SK-N-SH treated with all-trans-retinoic acid at 6 μM for 48 hours (cell line): ENCODE measurements around the gene CCDC106.

Source experiments
- ATAC-seq: fragments of 200-7000 bp; cut with Tn5 transposase; 3 replicates; pipeline ENCODE4 v1.9.1; 2020; ENCODE audit warnings: mild to moderate bottlenecking, moderate library complexity
- ARNTL ChIP-seq: fragments of 450-650 bp; formaldehyde crosslinking; IDR thresholded peaks from 2 replicates; pipeline ENCODE4 v1.5.0; 2020; ENCODE audit warnings: low read depth, mild to moderate bottlenecking, moderate library complexity, borderline replicate concordance
- CSDC2 ChIP-seq: fragments of 250-450 bp; sonication (Bioruptor Pico); IDR thresholded peaks from 2 replicates; pipeline ENCODE4 v1.5.0; 2020; ENCODE audit warnings: mild to moderate bottlenecking, moderate library complexity
- ESRRG ChIP-seq: fragments of 250-450 bp; sonication (Bioruptor Pico); IDR thresholded peaks from 2 replicates; pipeline ENCODE4 v1.6.1; 2021; ENCODE audit warnings: mild to moderate bottlenecking
- ISL1 ChIP-seq: fragments of 250-450 bp; sonication (Bioruptor Pico); IDR thresholded peaks from 2 replicates; pipeline ENCODE4 v2.1.2; 2022; ENCODE audit warnings: mild to moderate bottlenecking, moderate library complexity
- OSR1 ChIP-seq: fragments of 250-450 bp; sonication (Bioruptor Pico); IDR thresholded peaks from 2 replicates; pipeline ENCODE4 v1.8.0; 2022; ENCODE audit warnings: moderate library complexity, mild to moderate bottlenecking, inconsistent platforms
- PPARA ChIP-seq: fragments of 250-450 bp; sonication (Bioruptor Pico); IDR thresholded peaks from 2 replicates; pipeline ENCODE4 v1.5.0; 2020; ENCODE audit warnings: mild to moderate bottlenecking, borderline replicate concordance
- RARB ChIP-seq: fragments of 250-450 bp; sonication (Bioruptor Pico); IDR thresholded peaks from 2 replicates; pipeline ENCODE4 v1.8.0; 2021; ENCODE audit warnings: mild to moderate bottlenecking, moderate library complexity
- SNAI2 ChIP-seq: fragments of 250-450 bp; sonication (Bioruptor Pico); IDR thresholded peaks from 2 replicates; pipeline ENCODE4 v1.5.0; 2020; ENCODE audit warnings: mild to moderate bottlenecking, moderate library complexity
- TOX ChIP-seq: fragments of 250-450 bp; sonication (Bioruptor Pico); IDR thresholded peaks from 2 replicates; pipeline ENCODE4 v1.8.0; 2021; ENCODE audit warnings: mild to moderate bottlenecking, moderate library complexity, borderline replicate concordance
- ZC3H10 ChIP-seq: fragments of 250-450 bp; sonication (Bioruptor Pico); IDR thresholded peaks from 2 replicates; pipeline ENCODE4 v1.5.1; 2021; ENCODE audit warnings: mild to moderate bottlenecking, moderate library complexity
- ZFP3 ChIP-seq: fragments of 250-450 bp; sonication (Bioruptor Pico); IDR thresholded peaks from 2 replicates; pipeline ENCODE4 v1.5.0; 2020; ENCODE audit warnings: mild to moderate bottlenecking, moderate library complexity
- ZFP30 ChIP-seq: fragments of 450-650 bp; formaldehyde crosslinking; IDR thresholded peaks from 2 replicates; pipeline ENCODE4 v1.5.0; 2022; ENCODE audit warnings: mild to moderate bottlenecking, moderate library complexity
- ZNF70 ChIP-seq: fragments of 450-650 bp; formaldehyde crosslinking; IDR thresholded peaks from 2 replicates; pipeline ENCODE4 v1.5.0; 2020; ENCODE audit warnings: mild to moderate bottlenecking, moderate library complexity
- ZNF8 ChIP-seq: fragments of 450-650 bp; formaldehyde crosslinking; IDR thresholded peaks from 2 replicates; pipeline ENCODE4 v1.5.0; 2020; ENCODE audit warnings: mild to moderate bottlenecking, moderate library complexity
- TF ChIP-seq, protein P1 (sequence below): fragments of 250-450 bp; sonication (Bioruptor Pico); IDR thresholded peaks from 2 replicates; pipeline ENCODE4 v1.8.0; 2020; ENCODE audit warnings: mild to moderate bottlenecking, moderate library complexity, borderline replicate concordance
- TF ChIP-seq, protein P2 (sequence below): fragments of 250-450 bp; sonication (Bioruptor Pico); IDR thresholded peaks from 2 replicates; pipeline ENCODE4 v1.5.1; 2020; ENCODE audit warnings: low read depth, mild to moderate bottlenecking, moderate library complexity
- TF ChIP-seq, protein P3 (sequence below): fragments of 250-450 bp; sonication (Bioruptor Pico); IDR thresholded peaks from 2 replicates; pipeline ENCODE4 v1.5.0; 2020; ENCODE audit warnings: mild to moderate bottlenecking, moderate library complexity
- TF ChIP-seq, protein P4 (sequence below): fragments of 250-450 bp; sonication (Bioruptor Pico); IDR thresholded peaks from 2 replicates; pipeline ENCODE4 v1.5.1; 2021; ENCODE audit warnings: mild to moderate bottlenecking, moderate library complexity

The CCDC106 gene

DNA sequence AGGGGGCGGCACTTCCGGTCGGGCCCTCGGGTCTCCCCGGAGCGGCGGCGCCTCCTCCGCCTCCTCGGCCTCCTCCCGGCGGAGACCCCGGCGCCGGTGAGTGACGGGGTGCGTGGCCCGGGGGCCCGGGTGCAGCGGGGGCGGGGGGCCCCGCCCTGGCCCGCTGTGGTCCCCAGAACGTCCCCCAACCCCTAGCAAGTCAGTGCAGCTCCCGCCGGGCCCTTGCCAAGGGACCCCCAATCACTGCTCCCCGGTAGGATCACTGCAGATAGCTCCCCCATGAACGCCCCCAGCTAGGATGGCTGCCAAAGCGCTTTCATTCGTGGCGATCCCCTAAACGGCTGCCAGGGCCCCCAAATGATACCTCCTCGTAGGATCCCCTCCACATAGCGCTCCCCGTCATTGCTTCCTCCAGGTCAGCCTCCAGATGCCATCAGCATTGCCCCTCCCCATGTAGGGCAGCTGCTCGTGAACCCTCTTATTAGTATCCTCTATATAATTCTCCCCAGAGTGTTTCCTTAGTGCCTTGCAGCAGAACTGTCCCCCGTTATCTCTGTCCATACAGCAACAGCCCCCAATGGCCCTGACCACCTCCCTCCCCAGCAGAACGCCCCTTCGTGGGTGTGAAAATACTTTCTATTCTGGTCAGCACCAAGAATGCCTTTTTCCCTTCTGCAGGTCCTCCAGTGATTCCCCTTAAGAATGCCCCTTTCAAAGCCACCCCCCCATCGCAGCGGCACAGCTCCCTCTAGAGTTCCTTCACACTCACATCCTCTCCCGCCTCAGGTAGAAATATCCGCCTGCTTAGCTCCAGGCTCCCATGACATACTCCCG, 42.2 kb upstream of the CCDC106 start, which contains the start of gene ZNF865:
Gene ZNF865, plus strand, starts transcription at position 11 of the 834 bp plus-strand sequence. CDS start 7,972 bp downstream, outside the sequence.
- peak; percentile 72 for ATAC-seq
- TF ChIP-seq, protein P1, sequence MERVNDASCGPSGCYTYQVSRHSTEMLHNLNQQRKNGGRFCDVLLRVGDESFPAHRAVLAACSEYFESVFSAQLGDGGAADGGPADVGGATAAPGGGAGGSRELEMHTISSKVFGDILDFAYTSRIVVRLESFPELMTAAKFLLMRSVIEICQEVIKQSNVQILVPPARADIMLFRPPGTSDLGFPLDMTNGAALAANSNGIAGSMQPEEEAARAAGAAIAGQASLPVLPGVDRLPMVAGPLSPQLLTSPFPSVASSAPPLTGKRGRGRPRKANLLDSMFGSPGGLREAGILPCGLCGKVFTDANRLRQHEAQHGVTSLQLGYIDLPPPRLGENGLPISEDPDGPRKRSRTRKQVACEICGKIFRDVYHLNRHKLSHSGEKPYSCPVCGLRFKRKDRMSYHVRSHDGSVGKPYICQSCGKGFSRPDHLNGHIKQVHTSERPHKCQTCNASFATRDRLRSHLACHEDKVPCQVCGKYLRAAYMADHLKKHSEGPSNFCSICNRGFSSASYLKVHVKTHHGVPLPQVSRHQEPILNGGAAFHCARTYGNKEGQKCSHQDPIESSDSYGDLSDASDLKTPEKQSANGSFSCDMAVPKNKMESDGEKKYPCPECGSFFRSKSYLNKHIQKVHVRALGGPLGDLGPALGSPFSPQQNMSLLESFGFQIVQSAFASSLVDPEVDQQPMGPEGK (CRISPR knock-in tag), result peak; percentile 28; the same call in 1 of the 2 replicates
- TF ChIP-seq RARB (CRISPR knock-in tag), result no peak

DNA sequence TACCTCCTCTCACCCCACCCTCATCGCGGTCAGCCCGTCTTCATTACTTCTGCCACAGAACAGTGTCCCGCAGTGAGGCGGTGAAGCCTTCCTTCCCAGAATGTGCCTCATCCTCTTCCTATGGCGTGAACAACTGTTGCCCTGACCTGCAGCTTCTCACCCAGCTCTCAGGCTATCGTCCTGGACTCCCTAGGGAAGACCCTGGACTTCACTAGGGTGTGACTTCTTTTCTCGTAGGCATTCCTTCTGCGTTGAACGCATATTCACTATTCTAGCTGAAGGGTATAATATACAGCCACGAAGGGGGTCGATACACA, 41.6 kb upstream of the CCDC106 start:
- ATAC-seq, result no peak
- TF ChIP-seq ZC3H10 (CRISPR knock-in tag) (no peak), ISL1 (no peak), TOX (no peak), CSDC2 (CRISPR knock-in tag) (no peak), ZFP30 (CRISPR knock-in tag) (no peak), ARNTL (CRISPR knock-in tag) (no peak)
- TF ChIP-seq, protein P2, sequence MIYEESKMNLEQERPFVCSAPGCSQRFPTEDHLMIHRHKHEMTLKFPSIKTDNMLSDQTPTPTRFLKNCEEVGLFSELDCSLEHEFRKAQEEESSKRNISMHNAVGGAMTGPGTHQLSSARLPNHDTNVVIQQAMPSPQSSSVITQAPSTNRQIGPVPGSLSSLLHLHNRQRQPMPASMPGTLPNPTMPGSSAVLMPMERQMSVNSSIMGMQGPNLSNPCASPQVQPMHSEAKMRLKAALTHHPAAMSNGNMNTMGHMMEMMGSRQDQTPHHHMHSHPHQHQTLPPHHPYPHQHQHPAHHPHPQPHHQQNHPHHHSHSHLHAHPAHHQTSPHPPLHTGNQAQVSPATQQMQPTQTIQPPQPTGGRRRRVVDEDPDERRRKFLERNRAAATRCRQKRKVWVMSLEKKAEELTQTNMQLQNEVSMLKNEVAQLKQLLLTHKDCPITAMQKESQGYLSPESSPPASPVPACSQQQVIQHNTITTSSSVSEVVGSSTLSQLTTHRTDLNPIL (CRISPR knock-in tag), result no peak
- TF ChIP-seq, protein P3, sequence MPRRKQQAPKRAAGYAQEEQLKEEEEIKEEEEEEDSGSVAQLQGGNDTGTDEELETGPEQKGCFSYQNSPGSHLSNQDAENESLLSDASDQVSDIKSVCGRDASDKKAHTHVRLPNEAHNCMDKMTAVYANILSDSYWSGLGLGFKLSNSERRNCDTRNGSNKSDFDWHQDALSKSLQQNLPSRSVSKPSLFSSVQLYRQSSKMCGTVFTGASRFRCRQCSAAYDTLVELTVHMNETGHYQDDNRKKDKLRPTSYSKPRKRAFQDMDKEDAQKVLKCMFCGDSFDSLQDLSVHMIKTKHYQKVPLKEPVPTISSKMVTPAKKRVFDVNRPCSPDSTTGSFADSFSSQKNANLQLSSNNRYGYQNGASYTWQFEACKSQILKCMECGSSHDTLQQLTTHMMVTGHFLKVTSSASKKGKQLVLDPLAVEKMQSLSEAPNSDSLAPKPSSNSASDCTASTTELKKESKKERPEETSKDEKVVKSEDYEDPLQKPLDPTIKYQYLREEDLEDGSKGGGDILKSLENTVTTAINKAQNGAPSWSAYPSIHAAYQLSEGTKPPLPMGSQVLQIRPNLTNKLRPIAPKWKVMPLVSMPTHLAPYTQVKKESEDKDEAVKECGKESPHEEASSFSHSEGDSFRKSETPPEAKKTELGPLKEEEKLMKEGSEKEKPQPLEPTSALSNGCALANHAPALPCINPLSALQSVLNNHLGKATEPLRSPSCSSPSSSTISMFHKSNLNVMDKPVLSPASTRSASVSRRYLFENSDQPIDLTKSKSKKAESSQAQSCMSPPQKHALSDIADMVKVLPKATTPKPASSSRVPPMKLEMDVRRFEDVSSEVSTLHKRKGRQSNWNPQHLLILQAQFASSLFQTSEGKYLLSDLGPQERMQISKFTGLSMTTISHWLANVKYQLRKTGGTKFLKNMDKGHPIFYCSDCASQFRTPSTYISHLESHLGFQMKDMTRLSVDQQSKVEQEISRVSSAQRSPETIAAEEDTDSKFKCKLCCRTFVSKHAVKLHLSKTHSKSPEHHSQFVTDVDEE (CRISPR knock-in tag), result no peak

DNA sequence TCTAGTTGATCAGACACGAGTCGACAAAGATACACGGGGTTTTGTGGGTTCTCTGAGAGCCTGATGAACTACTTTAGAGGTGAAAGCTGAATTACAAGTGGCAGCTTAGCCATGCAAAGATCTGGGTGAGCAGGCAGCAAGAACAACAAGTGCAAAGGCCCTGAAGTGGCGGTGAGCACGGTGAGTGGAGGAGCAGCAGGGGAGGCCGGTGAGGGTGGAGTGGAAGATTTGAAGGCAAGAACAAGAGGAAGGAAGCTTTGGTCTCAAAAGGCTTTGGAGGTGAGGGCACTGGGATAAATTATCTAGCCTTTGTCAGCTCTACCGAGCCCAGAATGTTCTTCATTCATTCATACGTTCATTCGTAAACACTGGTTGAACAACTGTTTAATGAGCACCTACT, 41.2 kb upstream of the CCDC106 start:
- no peak for TF ChIP-seq ZNF8 (CRISPR knock-in tag)
- TF ChIP-seq SNAI2, result no peak
- TF ChIP-seq, protein P4, sequence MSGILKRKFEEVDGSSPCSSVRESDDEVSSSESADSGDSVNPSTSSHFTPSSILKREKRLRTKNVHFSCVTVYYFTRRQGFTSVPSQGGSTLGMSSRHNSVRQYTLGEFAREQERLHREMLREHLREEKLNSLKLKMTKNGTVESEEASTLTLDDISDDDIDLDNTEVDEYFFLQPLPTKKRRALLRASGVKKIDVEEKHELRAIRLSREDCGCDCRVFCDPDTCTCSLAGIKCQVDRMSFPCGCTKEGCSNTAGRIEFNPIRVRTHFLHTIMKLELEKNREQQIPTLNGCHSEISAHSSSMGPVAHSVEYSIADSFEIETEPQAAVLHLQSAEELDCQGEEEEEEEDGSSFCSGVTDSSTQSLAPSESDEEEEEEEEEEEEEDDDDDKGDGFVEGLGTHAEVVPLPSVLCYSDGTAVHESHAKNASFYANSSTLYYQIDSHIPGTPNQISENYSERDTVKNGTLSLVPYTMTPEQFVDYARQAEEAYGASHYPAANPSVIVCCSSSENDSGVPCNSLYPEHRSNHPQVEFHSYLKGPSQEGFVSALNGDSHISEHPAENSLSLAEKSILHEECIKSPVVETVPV (CRISPR knock-in tag), result no peak
- TF ChIP-seq ARNTL (CRISPR knock-in tag), result no peak
- TF ChIP-seq, protein P1 (CRISPR knock-in tag), result no peak
- no peak for TF ChIP-seq OSR1 (CRISPR knock-in tag)
- TF ChIP-seq PPARA (CRISPR knock-in tag), result no peak
- TF ChIP-seq ZFP30 (CRISPR knock-in tag), result no peak
- TF ChIP-seq ZC3H10 (CRISPR knock-in tag), result no peak
- no peak for TF ChIP-seq ESRRG
- ATAC-seq, result no peak

DNA sequence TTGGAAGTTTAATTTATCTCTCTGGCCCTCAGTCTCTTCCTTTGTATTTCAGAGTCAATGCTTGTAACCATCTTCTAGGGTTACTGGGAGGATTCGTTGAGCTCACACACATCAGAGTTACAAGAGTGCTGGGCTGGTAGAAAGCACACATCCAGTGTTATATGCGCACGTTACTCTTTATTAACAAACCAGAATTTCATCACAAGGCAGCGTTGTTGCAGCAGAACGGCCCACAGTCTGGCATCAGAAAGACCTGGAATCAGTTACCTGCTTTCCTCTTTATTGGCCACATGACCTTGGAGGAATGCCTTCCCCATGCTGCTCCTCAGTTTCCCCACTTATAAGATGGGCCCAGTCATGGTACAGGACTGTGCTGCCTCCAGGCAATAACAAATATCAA, 38.7 kb upstream of the CCDC106 start:
- TF ChIP-seq ZNF70 (CRISPR knock-in tag), result no peak
- no peak for TF ChIP-seq ARNTL (CRISPR knock-in tag)
- no peak for TF ChIP-seq ZFP3 (CRISPR knock-in tag)
- TF ChIP-seq, protein P3 (CRISPR knock-in tag), result no peak
- no peak for TF ChIP-seq OSR1 (CRISPR knock-in tag)
- TF ChIP-seq, all 23 proteins: peak for 0
- no peak for ATAC-seq
